HEK293 (cell line): ENCODE data around the gene DNAH11.

ENCODE experiments used
- CTCF ChIA-PET: fragments of 350-600 bp; formaldehyde crosslinking; extraction: SDS; loops from one replicate; lab custom pipeline; 2021; ENCODE audit warnings: antibody characterized with exemption; lab: Yijun Ruan, JAX
- POLR2A ChIA-PET: fragments of 300-600 bp; formaldehyde crosslinking; extraction: SDS; loops from one replicate; lab custom pipeline; 2020; ENCODE audit warnings: antibody characterized with exemption, inconsistent platforms; lab: Yijun Ruan, JAX
- H3K27ac ChIP-seq: fragments of 200-500 bp; sonication (Bioruptor generic); 2 replicates; pipeline ENCODE4 v1.5.1; 2014; ENCODE audit warnings: low read depth, low read length, control low read depth, inconsistent platforms; ENCODE audit errors: extremely low read depth
- H3K36me3 ChIP-seq, 2 experiments: fragments of 200-500 bp in 1 of 2; sonication (Bioruptor generic) in 1 of 2; 1 replicate in 1 of 2; 2 replicates in 1 of 2; pipeline ENCODE4 v1.5.1; 2014 to 2017; ENCODE audit warnings: inconsistent platforms in 2 of 2, low read length in 2 of 2; ENCODE audit not compliant: control insufficient read depth in 2 of 2, insufficient read depth in 1 of 2
- H3K4me1 ChIP-seq: fragments of 200-500 bp; sonication (Bioruptor generic); 2 replicates; pipeline ENCODE4 v1.5.1; 2014; ENCODE audit warnings: mild to moderate bottlenecking, low read length, inconsistent platforms; ENCODE audit not compliant: control insufficient read depth, insufficient read depth
- H3K4me3 ChIP-seq: 2 replicates; pipeline ENCODE4 v1.5.1; 2011; ENCODE audit warnings: low read depth, mild to moderate bottlenecking, control low read depth, low read length, moderate library complexity
- H3K9me3 ChIP-seq: fragments of 200-500 bp; sonication (Bioruptor generic); 2 replicates; pipeline ENCODE4 v1.5.1; 2014; ENCODE audit warnings: low read depth, low read length, inconsistent platforms; ENCODE audit not compliant: control insufficient read depth, insufficient read depth
- KLF7 ChIP-seq: fragments of 450-650 bp; formaldehyde crosslinking; IDR thresholded peaks from 2 replicates; pipeline ENCODE4 v1.5.1; 2016; ENCODE audit warnings: missing biosample characterization, missing genetic modification characterization, borderline replicate concordance
- RBAK ChIP-seq: fragments of 450-650 bp; formaldehyde crosslinking; IDR thresholded peaks from 2 replicates; pipeline ENCODE4 v1.5.1; 2016; ENCODE audit warnings: missing biosample characterization, missing genetic modification characterization
- ZEB2 ChIP-seq: fragments of 450-650 bp; formaldehyde crosslinking; IDR thresholded peaks from 2 replicates; pipeline ENCODE4 v1.5.1; 2016; ENCODE audit warnings: missing biosample characterization, missing genetic modification characterization
- ZNF140 ChIP-seq: fragments of 450-650 bp; formaldehyde crosslinking; IDR thresholded peaks from 2 replicates; pipeline ENCODE4 v1.5.1; 2016; ENCODE audit warnings: missing biosample characterization, missing genetic modification characterization
- ZNF148 ChIP-seq: fragments of 450-650 bp; formaldehyde crosslinking; IDR thresholded peaks from 2 replicates; pipeline ENCODE4 v1.5.0; 2017; ENCODE audit warnings: missing biosample characterization, missing genetic modification characterization, borderline replicate concordance
- ZNF2 ChIP-seq: fragments of 450-650 bp; formaldehyde crosslinking; IDR thresholded peaks from 2 replicates; pipeline ENCODE4 v1.5.1; 2016; ENCODE audit warnings: missing biosample characterization, missing genetic modification characterization
- ZNF202 ChIP-seq: fragments of 450-650 bp; formaldehyde crosslinking; IDR thresholded peaks from 2 replicates; pipeline ENCODE4 v1.5.1; 2016; ENCODE audit warnings: missing biosample characterization, missing genetic modification characterization, borderline replicate concordance
- ZNF214 ChIP-seq: fragments of 450-650 bp; formaldehyde crosslinking; IDR thresholded peaks from 2 replicates; pipeline ENCODE4 v1.5.1; 2017; ENCODE audit warnings: missing biosample characterization, mild to moderate bottlenecking, missing genetic modification characterization, borderline replicate concordance
- ZNF239 ChIP-seq: fragments of 450-650 bp; formaldehyde crosslinking; IDR thresholded peaks from 2 replicates; pipeline ENCODE4 v1.5.1; 2016; ENCODE audit warnings: missing biosample characterization, missing genetic modification characterization
- ZNF302 ChIP-seq: fragments of 450-650 bp; formaldehyde crosslinking; IDR thresholded peaks from 2 replicates; pipeline ENCODE4 v1.5.1; 2016; ENCODE audit warnings: missing biosample characterization, missing genetic modification characterization, low read depth
- ZNF311 ChIP-seq: fragments of 450-650 bp; formaldehyde crosslinking; IDR thresholded peaks from 2 replicates; pipeline ENCODE4 v1.5.1; 2017; ENCODE audit warnings: missing biosample characterization, missing genetic modification characterization, borderline replicate concordance
- ZNF394 ChIP-seq: fragments of 450-650 bp; formaldehyde crosslinking; IDR thresholded peaks from 2 replicates; pipeline ENCODE4 v1.5.1; 2016; ENCODE audit warnings: missing biosample characterization, missing genetic modification characterization, mild to moderate bottlenecking, moderate library complexity, borderline replicate concordance
- ZNF518A ChIP-seq: fragments of 450-650 bp; formaldehyde crosslinking; conservative IDR thresholded peaks from 2 replicates; pipeline ENCODE4 v1.5.1; 2016; ENCODE audit warnings: low read depth, missing biosample characterization, missing genetic modification characterization
- ZNF521 ChIP-seq: fragments of 450-650 bp; formaldehyde crosslinking; IDR thresholded peaks from 2 replicates; pipeline ENCODE4 v1.5.1; 2017; ENCODE audit warnings: missing biosample characterization, mild to moderate bottlenecking, missing genetic modification characterization
- ZNF548 ChIP-seq: fragments of 450-650 bp; formaldehyde crosslinking; IDR thresholded peaks from 2 replicates; pipeline ENCODE4 v1.5.1; 2016; ENCODE audit warnings: missing biosample characterization, missing genetic modification characterization
- ZNF623 ChIP-seq: fragments of 450-650 bp; formaldehyde crosslinking; IDR thresholded peaks from 2 replicates; pipeline ENCODE4 v1.5.1; 2016; ENCODE audit warnings: missing biosample characterization, missing genetic modification characterization
- ZNF624 ChIP-seq: fragments of 450-650 bp; formaldehyde crosslinking; IDR thresholded peaks from 2 replicates; pipeline ENCODE4 v1.5.1; 2017; ENCODE audit warnings: missing biosample characterization, missing genetic modification characterization
- TF ChIP-seq, protein P1 (sequence below): fragments of 450-650 bp; formaldehyde crosslinking; IDR thresholded peaks from 2 replicates; pipeline ENCODE4 v1.5.1; 2016; ENCODE audit warnings: missing biosample characterization, missing genetic modification characterization

DNAH11 gene

GRCh38 chr7:21719846-21720245 lies 177.0 kb downstream of the DNAH11 start (continued):
- TF ChIP-seq, protein P1, sequence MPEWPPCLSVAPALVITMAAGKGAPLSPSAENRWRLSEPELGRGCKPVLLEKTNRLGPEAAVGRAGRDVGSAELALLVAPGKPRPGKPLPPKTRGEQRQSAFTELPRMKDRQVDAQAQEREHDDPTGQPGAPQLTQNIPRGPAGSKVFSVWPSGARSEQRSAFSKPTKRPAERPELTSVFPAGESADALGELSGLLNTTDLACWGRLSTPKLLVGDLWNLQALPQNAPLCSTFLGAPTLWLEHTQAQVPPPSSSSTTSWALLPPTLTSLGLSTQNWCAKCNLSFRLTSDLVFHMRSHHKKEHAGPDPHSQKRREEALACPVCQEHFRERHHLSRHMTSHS: no peak
- no peak for TF ChIP-seq ZNF239 (tag by site-specific recombination)
- no peak for TF ChIP-seq ZNF311 (tag by site-specific recombination)
- TF ChIP-seq ZNF623: no peak
- TF ChIP-seq ZNF548 (tag by site-specific recombination): no peak

GRCh38 chr7:21722371-21722770 lies 179.5 kb downstream of the DNAH11 start:
- no peak for TF ChIP-seq ZNF394 (tag by site-specific recombination)
- no peak for TF ChIP-seq ZNF518A (tag by site-specific recombination)
- no peak for TF ChIP-seq ZNF214 (tag by site-specific recombination)
- TF ChIP-seq KLF7 (tag by site-specific recombination): no peak
- TF ChIP-seq ZNF2 (tag by site-specific recombination): no peak
- no peak for TF ChIP-seq ZEB2 (tag by site-specific recombination)
- TF ChIP-seq RBAK: no peak
- TF ChIP-seq ZNF624 (tag by site-specific recombination): no peak
- TF ChIP-seq ZNF202 (tag by site-specific recombination): no peak
- no peak for TF ChIP-seq ZNF148 (tag by site-specific recombination)
- TF ChIP-seq ZNF140 (tag by site-specific recombination): no peak
- TF ChIP-seq ZNF302 (tag by site-specific recombination): no peak
- TF ChIP-seq ZNF521 (tag by site-specific recombination): no peak
- H3K27ac ChIP-seq: no peak overlapping the region
- H3K9me3 ChIP-seq: no peaks in the 10 kb centered on the region
- H3K4me1 ChIP-seq: no peaks in the 10 kb centered on the region
- H3K4me3 ChIP-seq: no peak overlapping the region
- POLR2A ChIA-PET: no interaction called here
- CTCF ChIA-PET: interaction anchor here (0.6 to 0.9 kb wide), 2 partner anchors 37 to 288 kb away, joined by 3 read pairs; no protein-coding TSS in a partner anchor
- H3K36me3 ChIP-seq: no peaks in the 10 kb centered on the region
